ACC112 (cell line): ENCODE measurements around the gene PTPRE.

ENCODE experiments used
- H2AFZ ChIP-seq: fragments of 200-600 bp; sonication (generic); one replicate; pipeline ENCODE4 v1.6.0; 2017; ENCODE audit warnings: antibody characterized with exemption, low read length; ENCODE audit not compliant: unreplicated experiment
- H3K27ac ChIP-seq: fragments of 200-600 bp; sonication (generic); 2 replicates; pipeline ENCODE4 v1.5.1; 2014; ENCODE audit warnings: low read depth, mild to moderate bottlenecking, antibody characterized with exemption, low read length, moderate library complexity
- H3K27me3 ChIP-seq: fragments of 200-600 bp; sonication (generic); 2 replicates; pipeline ENCODE4 v1.6.1; 2014; ENCODE audit warnings: mild to moderate bottlenecking, antibody characterized with exemption, low read length, moderate library complexity, mixed read lengths; ENCODE audit not compliant: insufficient read depth
- H3K36me3 ChIP-seq: fragments of 200-600 bp; sonication (generic); 2 replicates; pipeline ENCODE4 v1.6.1; 2016; ENCODE audit warnings: mild to moderate bottlenecking, antibody characterized with exemption, low read length, moderate library complexity, mixed read lengths; ENCODE audit not compliant: insufficient read depth
- H3K4me1 ChIP-seq: fragments of 200-600 bp; sonication (generic); one replicate; pipeline ENCODE4 v1.6.1; 2016; ENCODE audit warnings: low read length, mixed read lengths; ENCODE audit not compliant: insufficient read depth, unreplicated experiment, control insufficient read depth
- H3K4me3 ChIP-seq: fragments of 200-600 bp; sonication (generic); 2 replicates; pipeline ENCODE4 v1.5.1; 2014; ENCODE audit warnings: mild to moderate bottlenecking, low read depth, low read length
- H3K79me2 ChIP-seq: fragments of 200-600 bp; sonication (generic); one replicate; pipeline ENCODE4 v1.6.0; 2016; ENCODE audit warnings: low read length; ENCODE audit not compliant: control insufficient read depth, unreplicated experiment, insufficient read depth

The PTPRE gene

DNA sequence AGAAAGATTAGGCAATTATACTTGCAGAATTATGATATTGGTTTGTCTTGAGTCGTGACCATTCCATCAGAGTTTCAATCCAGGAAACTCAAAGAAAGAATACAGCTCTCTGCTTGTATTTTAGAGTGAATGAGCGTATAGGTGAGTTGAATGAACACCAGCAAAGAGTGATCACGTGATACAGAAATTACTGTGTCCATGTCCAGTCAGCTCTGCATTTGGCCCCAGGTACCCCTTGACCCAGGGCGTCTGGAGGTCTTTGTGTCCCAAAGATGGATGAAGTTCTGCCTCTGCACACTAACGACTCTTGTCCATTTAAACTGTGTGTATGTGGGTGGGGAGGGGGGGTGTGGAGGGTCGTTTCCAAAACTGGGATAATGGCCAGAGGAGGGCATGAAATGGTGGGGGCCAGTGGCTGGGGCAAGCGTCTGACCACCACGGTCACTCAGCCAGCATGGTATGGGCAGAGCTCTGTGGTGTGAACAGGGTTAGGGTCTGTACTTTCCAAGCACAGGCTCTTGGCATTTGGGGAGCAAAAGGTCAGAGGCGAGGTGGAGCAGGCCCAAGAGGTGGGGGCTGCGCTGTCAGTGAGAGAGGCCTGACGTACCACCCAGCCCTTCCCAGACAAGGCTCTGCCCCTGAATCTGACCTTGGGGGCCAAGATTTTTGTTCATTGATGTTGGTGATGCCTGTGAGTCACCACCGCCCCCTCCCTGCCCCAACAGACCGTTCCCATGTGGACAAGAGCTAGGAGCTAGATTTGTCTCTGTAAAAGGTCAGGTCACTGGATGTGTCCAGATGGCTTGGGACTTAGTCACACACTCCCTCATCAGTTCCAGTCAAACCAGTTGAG lies 1.4 kb downstream of the PTPRE start:
- H3K27me3 ChIP-seq, result no peaks in the 10 kb centered on the region
- H3K79me2 ChIP-seq, result peaks cover 8% of the 10 kb centered on the region
- no peak overlapping the region for H2AFZ ChIP-seq
- peak overlapping the region; percentile 81 for H3K4me3 ChIP-seq
- peaks cover 28% of the 10 kb centered on the region for H3K4me1 ChIP-seq
- H3K27ac ChIP-seq, result peak overlapping the region; percentile 78
- no peaks in the 10 kb centered on the region for H3K36me3 ChIP-seq

DNA sequence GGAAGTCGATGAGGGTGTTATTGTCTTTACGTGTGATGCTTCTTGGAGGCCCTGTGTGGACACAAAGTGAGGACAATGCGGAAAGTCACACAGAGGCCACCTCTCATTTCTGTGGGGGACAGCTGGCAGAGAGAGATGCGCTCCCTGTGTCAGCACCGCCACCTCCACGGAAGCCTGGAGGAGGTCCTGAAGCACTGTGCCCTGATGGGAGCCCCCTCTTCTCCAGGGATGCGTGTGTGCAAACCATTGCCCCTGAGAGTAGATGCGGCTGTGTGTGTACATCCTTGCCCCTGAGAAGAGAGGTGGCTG lies 2.0 kb downstream of the PTPRE start:
- H3K27ac ChIP-seq, result peak overlapping the region; percentile 74
- no peaks in the 10 kb centered on the region for H3K36me3 ChIP-seq
- no peak overlapping the region for H2AFZ ChIP-seq
- H3K4me3 ChIP-seq, result no peak overlapping the region
- H3K79me2 ChIP-seq, result peaks cover 8% of the 10 kb centered on the region
- H3K27me3 ChIP-seq, result no peaks in the 10 kb centered on the region
- peaks cover 28% of the 10 kb centered on the region for H3K4me1 ChIP-seq

DNA sequence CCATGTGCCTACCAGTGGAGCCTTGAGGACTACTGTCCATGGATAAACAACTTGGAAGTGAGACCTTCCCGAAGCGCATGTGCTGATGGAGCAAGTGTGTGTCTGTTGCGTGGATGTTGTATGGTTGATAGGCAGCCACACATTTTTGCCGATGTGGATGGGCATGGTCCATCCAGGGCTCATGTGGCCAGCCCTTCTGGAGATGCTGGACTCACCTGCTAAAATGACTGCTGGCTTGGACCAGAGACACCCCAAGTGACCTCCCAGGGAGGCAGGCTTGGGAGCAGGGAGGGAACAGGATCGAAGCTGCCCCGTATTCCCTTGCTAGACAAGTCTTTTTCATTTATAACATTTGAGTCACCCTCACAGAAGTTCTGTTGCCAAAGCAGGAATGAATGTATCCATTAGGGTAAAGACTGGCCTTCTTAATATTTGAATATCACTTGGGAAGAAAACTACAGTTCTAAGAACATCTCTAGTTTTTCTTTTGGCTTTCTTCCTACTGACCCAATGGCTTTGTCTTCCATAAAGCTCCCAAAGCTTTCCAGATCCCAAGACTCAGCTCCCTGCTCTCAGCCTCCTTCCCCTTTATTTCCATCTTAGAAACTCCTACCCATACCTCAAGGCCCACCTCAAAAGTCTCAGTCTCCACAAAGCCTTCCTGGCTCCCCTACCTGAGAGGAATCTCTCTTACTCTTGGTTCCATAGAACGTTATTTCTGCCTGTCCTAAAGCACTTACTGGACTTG lies 3.0 kb downstream of the PTPRE start:
- Histone ChIP-seq H3K36me3 (no peaks in the 10 kb centered on the region), H3K27ac (peak overlapping the region; percentile 74), H3K4me3 (no peak overlapping the region), H3K4me1 (peaks cover 28% of the 10 kb centered on the region), H3K79me2 (peaks cover 8% of the 10 kb centered on the region), H3K27me3 (no peaks in the 10 kb centered on the region), H2AFZ (no peak overlapping the region)

DNA sequence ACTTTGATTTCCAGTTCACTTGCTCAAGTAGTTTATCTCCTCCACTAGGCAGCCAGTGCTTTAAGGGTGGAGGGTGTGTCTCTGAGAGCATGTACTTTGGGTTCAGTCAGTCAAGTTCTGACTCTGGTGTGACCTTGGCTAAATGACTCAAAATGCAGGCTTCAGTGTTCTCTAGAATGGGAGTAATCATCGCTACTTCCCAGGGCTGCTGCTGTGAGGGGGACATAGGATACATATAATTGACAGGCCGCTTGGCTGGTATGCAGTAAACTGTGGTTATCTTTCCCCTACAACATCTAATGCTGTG lies 3.5 kb downstream of the PTPRE start:
- Histone ChIP-seq H3K36me3 (no peaks in the 10 kb centered on the region), H2AFZ (no peak overlapping the region), H3K27ac (peak overlapping the region; percentile 74), H3K4me3 (no peak overlapping the region), H3K79me2 (peaks cover 8% of the 10 kb centered on the region), H3K4me1 (peaks cover 28% of the 10 kb centered on the region), H3K27me3 (no peaks in the 10 kb centered on the region)

DNA sequence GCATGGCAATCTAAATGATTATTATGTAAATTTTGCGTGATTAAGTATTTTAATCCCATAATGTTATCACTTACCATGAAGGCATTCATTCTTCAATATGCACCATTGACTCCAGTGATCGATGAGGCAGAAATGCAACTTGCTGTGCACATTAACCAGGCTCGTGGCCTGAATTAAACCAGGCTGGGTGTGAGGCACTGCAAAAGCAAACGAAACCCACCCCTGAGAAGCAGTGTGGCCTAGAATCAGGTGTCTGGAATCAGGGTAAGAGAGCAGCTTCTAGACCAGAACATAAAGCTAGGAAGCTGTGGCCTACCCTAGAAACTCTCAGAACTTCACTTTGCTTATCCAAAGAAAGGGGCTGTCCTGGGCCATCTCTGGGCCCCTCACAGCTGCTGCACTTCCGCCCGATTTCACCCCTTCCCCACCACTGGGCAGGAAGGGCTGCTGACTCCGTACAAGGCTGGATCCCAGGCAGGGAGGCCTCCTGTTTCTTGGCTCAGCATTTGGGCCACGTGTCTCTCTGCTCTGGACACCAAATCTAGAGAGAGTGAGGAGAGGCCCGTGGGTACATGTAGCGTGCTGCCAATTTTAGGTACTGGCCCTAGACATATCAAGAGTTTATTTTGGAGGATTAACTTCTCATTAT lies 4.4 kb downstream of the PTPRE start:
- Histone ChIP-seq H3K27ac (no peak overlapping the region), H3K27me3 (no peaks in the 10 kb centered on the region), H3K79me2 (peaks cover 8% of the 10 kb centered on the region), H3K4me3 (no peak overlapping the region), H3K36me3 (no peaks in the 10 kb centered on the region), H2AFZ (no peak overlapping the region), H3K4me1 (peaks cover 28% of the 10 kb centered on the region)

DNA sequence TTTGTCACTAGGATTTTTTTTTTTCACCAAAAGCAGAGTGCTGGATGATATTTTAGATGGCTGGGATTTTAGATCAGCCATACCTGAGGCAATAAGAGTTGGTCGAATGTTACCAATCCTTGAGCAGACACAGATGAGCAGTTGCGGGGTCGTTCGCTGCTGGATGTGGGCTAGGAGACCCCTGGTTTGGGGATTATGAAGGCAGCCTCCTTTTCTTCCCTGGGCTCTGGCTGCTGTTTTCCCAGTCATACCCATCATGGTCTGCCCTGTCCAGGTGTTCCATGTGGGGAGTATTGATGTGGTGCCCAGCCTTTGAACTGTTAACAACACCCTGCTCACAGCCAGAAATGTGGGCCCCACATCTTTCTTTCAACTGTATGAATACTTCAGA lies 5.0 kb downstream of the PTPRE start:
- no peaks in the 10 kb centered on the region for H3K36me3 ChIP-seq
- no peak overlapping the region for H3K27ac ChIP-seq
- no peak overlapping the region for H3K4me3 ChIP-seq
- no peaks in the 10 kb centered on the region for H3K27me3 ChIP-seq
- peaks cover 8% of the 10 kb centered on the region for H3K79me2 ChIP-seq
- peaks cover 28% of the 10 kb centered on the region for H3K4me1 ChIP-seq
- H2AFZ ChIP-seq, result no peak overlapping the region

DNA sequence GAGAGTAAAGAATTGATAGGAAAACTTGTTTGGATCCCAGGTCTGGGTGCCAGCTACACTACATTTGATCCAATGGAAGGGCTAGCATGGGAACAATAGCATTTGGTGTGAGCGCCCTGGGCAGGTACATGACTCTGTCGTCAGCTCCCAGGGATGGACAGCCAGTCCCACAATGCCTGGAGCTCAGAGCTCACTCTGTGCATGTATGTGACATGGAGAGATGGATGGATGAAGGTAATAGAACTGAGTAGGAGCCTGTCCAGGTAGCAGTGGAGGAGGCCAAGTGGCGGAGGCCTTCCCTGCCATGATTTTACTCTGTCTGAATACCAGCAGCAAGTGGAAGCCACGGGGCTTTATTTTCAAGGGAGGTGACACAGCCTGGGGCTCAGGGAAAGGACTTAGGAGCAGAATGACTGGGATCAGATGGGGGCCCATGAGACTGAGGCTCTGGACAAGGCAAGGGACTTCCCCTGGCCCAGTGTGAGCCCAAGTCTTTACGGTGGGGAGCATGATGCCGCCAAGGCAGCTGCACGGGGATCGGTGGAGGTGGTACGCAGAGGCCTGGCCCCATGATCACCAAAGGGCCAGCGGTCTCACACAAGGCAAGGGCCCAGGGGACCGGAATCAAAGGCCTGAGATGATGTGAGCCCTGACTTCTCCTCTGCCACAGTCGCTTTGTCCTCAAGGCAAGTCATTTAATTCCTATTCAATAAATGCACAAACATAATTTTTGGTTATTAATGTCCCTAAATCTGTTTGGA lies 5.9 kb downstream of the PTPRE start:
- H3K27ac ChIP-seq, result no peak overlapping the region
- no peak overlapping the region for H3K4me3 ChIP-seq
- peaks cover 8% of the 10 kb centered on the region for H3K79me2 ChIP-seq
- H3K4me1 ChIP-seq, result peaks cover 28% of the 10 kb centered on the region
- H3K36me3 ChIP-seq, result no peaks in the 10 kb centered on the region
- H3K27me3 ChIP-seq, result no peaks in the 10 kb centered on the region
- no peak overlapping the region for H2AFZ ChIP-seq

DNA sequence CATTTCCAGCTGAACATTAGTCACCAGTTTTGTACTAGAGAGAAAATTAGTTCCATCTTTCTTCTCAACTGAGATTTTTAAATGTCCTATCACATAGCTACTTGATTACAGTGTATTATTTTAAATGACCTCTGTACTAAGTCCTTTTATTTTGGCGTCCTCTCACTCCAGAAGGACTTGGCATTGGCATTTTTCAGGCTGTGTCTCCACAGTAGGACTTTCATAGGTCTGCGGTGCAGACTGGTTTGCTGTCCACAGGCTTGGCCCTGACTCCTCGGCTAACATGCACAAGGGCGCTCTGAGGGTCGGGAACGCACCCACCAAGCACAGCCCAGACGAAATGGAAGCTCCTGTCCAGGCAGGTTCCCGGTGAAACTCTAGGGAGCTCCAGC lies 6.5 kb downstream of the PTPRE start:
- H3K79me2 ChIP-seq, result peaks cover 8% of the 10 kb centered on the region
- no peaks in the 10 kb centered on the region for H3K36me3 ChIP-seq
- H3K4me1 ChIP-seq, result peaks cover 23% of the 10 kb centered on the region
- no peak overlapping the region for H3K27ac ChIP-seq
- no peaks in the 10 kb centered on the region for H3K27me3 ChIP-seq
- no peak overlapping the region for H2AFZ ChIP-seq
- H3K4me3 ChIP-seq, result no peak overlapping the region

DNA sequence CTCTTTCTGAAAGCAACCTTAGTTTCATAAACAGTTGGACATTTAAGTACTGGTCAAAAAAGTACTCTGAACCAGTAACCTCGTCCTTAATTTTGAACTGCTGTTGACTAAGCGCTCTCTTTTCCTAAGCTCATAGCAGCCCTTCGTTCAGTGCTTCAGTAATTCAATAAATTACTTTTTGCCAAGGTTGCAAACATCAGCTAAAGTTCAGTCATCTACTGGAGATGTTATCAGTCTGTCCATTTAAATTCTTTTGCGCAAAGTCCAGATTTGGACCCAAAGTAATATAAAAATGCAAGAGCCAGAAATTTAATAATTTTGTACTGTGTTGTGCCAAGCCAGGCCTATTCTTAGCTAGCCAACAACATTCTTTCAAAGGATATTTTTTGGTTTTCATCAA lies 8.4 kb downstream of the PTPRE start:
- peaks cover 14% of the 10 kb centered on the region for H3K4me1 ChIP-seq
- no peak overlapping the region for H3K27ac ChIP-seq
- no peak overlapping the region for H3K4me3 ChIP-seq
- H3K36me3 ChIP-seq, result no peaks in the 10 kb centered on the region
- H2AFZ ChIP-seq, result no peak overlapping the region
- H3K79me2 ChIP-seq, result no peaks in the 10 kb centered on the region
- H3K27me3 ChIP-seq, result no peaks in the 10 kb centered on the region

DNA sequence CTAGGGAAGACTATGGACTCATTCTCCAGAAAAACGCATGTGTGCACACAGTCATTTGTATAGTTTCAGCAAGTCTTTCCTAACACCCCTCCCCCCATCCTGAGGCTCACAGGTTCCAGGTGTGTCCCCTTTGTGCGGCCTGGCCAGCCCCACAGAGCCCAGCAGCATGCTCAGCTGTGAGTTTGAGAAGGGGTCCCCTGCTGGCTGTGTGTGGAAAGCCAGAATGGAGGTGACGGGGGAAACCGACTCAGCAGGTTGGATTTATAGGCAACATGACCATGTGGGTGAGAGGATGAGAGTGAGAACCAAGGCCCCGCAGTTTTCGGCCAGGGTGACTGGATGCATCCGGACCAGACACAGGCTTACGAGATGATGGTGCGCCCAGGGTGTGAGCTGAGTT lies 9.9 kb downstream of the PTPRE start:
- no peaks in the 10 kb centered on the region for H3K27me3 ChIP-seq
- peaks cover 17% of the 10 kb centered on the region for H3K4me1 ChIP-seq
- H2AFZ ChIP-seq, result no peak overlapping the region
- H3K27ac ChIP-seq, result no peak overlapping the region
- H3K79me2 ChIP-seq, result no peaks in the 10 kb centered on the region
- no peak overlapping the region for H3K4me3 ChIP-seq
- no peaks in the 10 kb centered on the region for H3K36me3 ChIP-seq
